ENCODE data around the gene ALS2CL.
A peak's percentile ranks its signal among the peaks of the same experiment; 100 is the strongest.
"Not testable (repeated sequence)": the region's sequence is repeated elsewhere in the genome, so short reads cannot be mapped to it uniquely, and the experiment has no call there.

ALS2CL gene, protein sequence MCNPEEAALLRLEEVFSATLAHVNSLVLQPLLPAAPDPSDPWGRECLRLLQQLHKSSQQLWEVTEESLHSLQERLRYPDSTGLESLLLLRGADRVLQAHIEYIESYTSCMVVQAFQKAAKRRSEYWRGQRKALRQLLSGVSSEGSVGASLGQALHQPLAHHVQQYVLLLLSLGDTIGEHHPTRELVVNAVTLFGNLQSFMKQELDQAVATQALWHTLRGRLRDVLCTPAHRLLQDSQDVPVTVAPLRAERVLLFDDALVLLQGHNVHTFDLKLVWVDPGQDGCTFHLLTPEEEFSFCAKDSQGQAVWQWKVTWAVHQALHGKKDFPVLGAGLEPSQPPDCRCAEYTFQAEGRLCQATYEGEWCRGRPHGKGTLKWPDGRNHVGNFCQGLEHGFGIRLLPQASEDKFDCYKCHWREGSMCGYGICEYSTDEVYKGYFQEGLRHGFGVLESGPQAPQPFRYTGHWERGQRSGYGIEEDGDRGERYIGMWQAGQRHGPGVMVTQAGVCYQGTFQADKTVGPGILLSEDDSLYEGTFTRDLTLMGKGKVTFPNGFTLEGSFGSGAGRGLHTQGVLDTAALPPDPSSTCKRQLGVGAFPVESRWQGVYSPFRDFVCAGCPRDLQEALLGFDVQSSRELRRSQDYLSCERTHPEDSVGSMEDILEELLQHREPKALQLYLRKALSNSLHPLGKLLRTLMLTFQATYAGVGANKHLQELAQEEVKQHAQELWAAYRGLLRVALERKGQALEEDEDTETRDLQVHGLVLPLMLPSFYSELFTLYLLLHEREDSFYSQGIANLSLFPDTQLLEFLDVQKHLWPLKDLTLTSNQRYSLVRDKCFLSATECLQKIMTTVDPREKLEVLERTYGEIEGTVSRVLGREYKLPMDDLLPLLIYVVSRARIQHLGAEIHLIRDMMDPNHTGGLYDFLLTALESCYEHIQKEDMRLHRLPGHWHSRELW

DNA sequence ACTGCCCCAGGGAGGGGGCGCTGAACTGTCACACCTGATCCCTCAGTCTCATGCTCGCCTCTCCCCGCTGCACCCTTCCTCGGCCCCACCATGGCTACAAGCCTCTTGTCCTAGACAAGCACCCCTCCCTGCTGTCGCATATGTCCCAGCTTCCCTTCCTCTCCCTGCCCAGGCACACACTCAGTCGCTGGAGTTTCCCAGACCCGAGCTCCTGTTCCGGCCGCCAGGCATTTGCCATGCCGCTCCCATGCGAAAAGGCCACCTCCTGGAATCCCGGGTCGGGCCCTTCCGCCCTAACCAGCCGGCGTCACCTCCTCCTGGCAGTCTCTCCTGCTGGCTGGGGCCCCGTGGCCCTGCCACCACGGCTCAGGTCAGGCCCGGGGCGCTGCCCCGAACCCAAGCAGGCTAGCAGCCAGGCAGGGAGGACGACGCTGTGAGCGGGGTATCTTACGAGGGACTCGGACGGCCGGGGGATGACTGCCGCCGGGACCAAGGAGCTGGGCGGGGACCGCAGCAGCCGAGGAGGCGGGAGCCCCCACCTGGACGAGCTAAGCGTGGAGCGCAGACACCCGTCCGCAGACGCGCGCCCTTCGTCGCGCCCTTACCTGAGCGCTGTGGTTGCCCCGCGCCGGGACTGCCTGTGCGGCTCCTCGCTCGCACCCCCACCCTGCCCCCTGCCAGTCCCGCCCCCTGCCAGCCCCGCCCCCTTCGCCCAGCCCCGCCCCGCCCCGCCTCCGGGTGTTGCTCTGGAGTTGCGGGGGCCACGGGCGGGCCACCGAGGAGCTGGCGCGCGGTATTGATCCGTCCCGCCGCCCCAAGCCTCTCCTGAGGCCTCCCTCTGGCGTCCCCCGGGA, at the start of gene ALS2CL:
ALS2CL (minus strand) TSS at position 642 of the 854 bp plus-strand sequence. CDS start 4,239 bp downstream, outside the sequence.
- DNase-seq: peak; percentile 41

- no peak for DNase-seq
These were observed 49.6 kb upstream of the ALS2CL start for GRCh38 chr3:46742992-46743585.

DNA sequence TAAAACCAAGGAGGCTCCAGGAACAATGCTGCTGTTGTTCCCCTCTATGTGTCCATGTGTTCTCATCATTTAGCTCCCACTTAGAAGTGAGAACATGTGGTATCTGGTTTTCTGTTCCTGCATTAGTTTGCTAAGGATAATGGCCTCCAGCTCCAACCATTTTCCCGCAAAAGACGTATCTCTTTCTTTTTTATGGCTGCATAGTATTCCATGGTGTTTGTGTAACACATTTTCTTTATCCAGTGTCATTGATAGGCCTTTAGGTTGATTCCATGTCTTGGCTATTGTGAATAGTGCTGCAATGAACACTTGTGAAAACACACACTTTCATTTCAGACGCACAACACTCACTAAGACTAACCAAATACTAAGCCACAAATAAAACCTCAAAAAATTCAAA, 46.1 kb upstream of the ALS2CL start:
- not testable (repeated sequence) for DNase-seq

DNA sequence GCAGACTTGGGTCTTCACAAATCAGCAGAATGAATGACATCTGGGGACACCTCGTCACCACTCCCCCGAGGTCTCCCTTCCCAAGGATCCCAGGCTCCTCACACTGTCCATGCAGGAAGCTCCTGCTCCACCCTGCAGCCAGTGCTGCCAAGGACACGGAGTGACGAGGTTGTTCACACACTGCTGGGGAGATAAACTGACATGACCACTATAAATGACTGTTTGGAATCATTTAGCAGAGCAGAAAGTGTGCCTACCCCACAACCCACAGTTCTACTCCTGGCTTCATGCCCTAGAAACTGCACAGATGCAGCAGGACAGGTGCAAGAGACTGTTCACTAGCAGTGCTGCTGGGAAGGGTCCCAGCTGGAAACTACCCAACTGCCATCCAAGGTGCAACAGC, 43.9 kb upstream of the ALS2CL start:
- peak; percentile 20 for DNase-seq

DNA sequence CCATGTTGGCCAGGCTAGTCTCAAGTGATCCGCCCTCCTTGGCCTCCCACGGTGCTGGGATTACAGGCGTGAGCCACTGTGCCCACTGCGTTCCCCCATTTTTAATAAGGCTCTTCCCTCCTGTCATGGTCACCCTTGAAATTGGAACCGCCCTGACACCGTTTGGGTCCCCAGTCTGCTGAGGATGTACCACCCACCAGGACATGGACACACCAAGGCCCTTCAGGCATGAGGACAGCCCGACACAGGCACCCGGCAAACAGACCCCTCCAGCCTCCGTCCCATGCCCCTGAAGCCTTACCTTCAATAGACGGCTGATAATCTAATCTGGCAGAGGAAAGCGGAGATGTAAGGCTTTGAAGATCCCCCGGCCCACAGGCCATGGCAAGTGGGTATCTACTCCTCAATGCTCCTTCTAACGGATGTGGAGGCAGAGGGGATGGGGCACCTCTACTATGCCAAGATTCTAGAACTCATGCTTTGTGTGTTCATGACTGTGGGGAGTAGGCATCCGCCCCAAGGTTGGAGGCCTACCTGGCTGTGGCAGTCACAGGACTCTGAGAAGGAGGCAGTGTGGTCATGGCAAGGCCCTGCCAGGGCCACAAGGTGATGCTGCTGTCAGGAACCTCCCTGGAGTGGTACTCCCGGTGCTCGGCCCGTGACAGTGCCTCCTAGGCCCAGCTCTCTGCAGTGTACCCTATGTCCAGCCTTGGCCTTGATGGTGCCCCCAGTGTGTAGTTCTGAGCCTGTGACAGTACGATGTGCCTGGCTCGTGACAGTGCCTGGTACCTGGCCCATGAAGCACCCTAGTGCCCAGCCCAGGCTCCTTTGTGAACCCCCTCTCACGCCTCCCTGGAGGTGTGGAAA, 42.8 kb upstream of the ALS2CL start:
- no peak for DNase-seq

GRCh38 chr3:46734773-46735172, 41.3 kb upstream of the ALS2CL start:
- DNase-seq: peak; percentile 3

- no peak for DNase-seq
These were observed 39.7 kb upstream of the ALS2CL start for GRCh38 chr3:46733026-46733800.

DNA sequence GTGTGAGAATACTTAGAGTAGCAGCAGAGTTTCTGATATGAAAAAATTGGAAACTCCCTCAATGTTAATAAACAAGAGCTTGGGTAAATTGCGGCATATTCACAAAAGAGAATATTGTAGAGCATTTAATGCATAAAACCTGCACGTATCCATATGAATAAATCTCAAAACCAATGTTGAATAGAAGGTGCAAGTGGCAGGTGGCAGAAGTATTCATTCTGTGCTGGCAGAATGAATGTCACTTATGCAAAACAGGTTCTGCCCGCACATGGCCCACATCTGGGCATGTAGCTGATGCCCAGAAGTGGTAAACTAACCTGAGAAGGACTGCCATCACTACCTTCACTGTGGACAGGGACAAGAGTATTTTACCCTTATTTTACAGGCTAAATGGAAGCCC, 38.3 kb upstream of the ALS2CL start:
- no peak for DNase-seq

DNA sequence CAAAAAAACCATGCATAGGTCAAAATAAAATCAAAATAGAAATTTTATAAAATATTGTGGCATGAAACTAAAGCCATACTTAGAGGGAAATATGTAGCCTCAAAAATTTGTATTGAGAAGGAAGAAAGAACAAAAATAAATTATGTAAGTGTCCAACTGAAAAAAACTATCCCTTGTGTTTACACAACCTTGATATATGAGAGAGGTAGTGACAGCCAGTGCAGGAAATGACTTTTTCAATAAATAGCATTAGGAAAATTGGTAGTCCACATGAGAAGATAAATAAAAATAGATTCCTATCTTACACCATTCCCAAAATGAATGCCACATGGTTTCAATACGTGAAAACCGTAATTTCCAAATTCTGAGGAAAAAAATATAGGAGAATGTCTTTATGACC, 37.3 kb upstream of the ALS2CL start:
- DNase-seq: no peak

- no peak for DNase-seq
These were observed 35.6 kb upstream of the ALS2CL start for GRCh38 chr3:46729038-46729437.

- no peak for DNase-seq
These were observed 32.3 kb upstream of the ALS2CL start for GRCh38 chr3:46725621-46726314.

- no peak for DNase-seq
These were observed 30.9 kb upstream of the ALS2CL start for GRCh38 chr3:46724424-46724823.

- DNase-seq: no peak
These were observed 29.0 kb upstream of the ALS2CL start for GRCh38 chr3:46722443-46722842.

GRCh38 chr3:46721009-46721408, 27.5 kb upstream of the ALS2CL start:
- DNase-seq: peak; percentile 20

- DNase-seq: no peak
These were observed 26.3 kb upstream of the ALS2CL start for GRCh38 chr3:46719735-46720271.

DNA sequence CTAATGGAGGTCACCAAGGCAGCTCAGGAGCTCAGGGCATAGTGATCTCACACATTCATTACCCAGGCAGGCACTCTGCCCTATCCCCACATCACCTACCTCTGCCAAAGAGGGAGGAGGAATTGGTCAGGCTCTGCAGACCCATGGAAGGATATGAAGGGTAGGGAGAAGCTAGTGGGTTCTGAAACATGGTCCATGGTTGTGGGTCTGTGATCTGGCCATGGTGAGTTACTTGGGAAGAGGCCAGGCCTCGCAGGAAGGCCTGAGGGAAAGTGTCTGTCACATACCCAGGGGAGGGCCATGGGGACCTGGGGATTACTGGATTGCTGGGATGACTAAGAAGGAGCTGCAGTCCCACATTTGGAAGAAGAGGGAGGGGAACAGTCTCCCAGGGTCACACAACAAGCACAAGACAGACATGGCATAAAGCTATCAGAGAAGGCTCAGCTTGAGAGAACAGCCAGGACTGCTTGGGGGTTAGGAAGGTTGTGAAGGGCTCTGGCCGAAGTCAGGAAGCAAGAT, 25.6 kb upstream of the ALS2CL start:
- no peak for DNase-seq

DNA sequence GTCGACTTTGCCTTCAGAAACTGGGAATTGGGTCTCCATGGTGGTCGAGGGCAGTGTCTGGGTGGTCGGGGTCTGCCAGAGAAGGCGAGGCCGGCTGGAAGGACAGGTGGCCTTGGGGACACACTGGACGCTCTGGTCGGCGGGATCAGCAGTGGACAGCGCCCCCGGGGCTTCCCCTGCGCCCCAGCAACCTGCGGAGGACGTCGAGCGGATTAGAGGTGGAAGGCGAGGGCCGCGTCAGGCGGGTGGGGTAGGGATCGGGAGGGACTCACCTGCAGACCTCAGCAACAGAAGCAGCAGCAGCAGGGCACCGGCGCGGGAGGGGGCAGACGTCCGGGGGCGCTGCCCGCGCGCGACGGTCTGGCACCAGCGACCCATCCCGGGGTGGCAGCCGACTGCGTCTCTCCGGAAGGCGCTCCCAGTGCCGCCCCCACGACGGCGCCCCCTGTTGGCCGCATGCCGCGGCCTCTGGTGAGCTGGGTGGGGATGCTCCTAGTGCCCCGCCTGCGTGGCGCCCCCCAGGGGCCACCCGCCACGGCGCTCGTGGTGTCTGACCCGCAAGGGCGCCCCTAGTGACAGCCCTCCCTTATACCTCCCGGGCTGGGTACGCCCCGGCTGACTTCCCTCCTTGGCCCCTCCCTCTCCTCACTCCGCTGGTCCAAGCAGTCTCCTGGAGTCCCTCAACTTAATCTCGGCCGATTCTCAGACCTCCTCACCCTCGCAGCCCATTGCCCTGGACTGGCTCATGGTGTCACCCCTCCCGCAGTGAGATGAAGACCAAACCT, 24.2 kb upstream of the ALS2CL start, which contains the start of gene PRSS50:
PRSS50 (minus strand) TSS at position 423 of the 785 bp plus-strand sequence; CDS start at position 378, 45 bp downstream.
- DNase-seq: peak; percentile 54

Data from NCI-H69 (cell line).